Measurements from ENCODE around the gene MYO7A.

The MYO7A gene

GRCh38 chr11:77211594-77212251 is 83.7 kb downstream of the MYO7A start:
- no peak overlapping the region for H2AFZ ChIP-seq (ENCODE audit: low read depth)
- no peaks in the 10 kb centered on the region for H3K4me1 ChIP-seq (ENCODE audit: low read depth, poor library complexity, severe bottlenecking)
- H3K27ac ChIP-seq, result no peak overlapping the region
- no peaks in the 10 kb centered on the region for H3K79me2 ChIP-seq (ENCODE audit: insufficient read depth, low read depth)
- no peaks in the 10 kb centered on the region for H3K36me3 ChIP-seq (ENCODE audit: insufficient read depth)
- H3K4me3 ChIP-seq (IDR thresholded peaks at IDR 0.05; ENCODE audit: insufficient read depth, low read depth, low read length), result no peak overlapping the region
- TF ChIP-seq, protein P1, sequence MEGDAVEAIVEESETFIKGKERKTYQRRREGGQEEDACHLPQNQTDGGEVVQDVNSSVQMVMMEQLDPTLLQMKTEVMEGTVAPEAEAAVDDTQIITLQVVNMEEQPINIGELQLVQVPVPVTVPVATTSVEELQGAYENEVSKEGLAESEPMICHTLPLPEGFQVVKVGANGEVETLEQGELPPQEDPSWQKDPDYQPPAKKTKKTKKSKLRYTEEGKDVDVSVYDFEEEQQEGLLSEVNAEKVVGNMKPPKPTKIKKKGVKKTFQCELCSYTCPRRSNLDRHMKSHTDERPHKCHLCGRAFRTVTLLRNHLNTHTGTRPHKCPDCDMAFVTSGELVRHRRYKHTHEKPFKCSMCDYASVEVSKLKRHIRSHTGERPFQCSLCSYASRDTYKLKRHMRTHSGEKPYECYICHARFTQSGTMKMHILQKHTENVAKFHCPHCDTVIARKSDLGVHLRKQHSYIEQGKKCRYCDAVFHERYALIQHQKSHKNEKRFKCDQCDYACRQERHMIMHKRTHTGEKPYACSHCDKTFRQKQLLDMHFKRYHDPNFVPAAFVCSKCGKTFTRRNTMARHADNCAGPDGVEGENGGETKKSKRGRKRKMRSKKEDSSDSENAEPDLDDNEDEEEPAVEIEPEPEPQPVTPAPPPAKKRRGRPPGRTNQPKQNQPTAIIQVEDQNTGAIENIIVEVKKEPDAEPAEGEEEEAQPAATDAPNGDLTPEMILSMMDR (conservative IDR thresholded peaks at IDR 0.05; ENCODE audit: low read depth, low read length), result no peak
- no peaks in the 10 kb centered on the region for H3K27me3 ChIP-seq (ENCODE audit: insufficient read depth, low read depth)
- no peak overlapping the region for H3K9ac ChIP-seq
- no peak overlapping the region for H3K4me2 ChIP-seq
- no peaks in the 10 kb centered on the region for H4K20me1 ChIP-seq (ENCODE audit: insufficient read depth)

DNA sequence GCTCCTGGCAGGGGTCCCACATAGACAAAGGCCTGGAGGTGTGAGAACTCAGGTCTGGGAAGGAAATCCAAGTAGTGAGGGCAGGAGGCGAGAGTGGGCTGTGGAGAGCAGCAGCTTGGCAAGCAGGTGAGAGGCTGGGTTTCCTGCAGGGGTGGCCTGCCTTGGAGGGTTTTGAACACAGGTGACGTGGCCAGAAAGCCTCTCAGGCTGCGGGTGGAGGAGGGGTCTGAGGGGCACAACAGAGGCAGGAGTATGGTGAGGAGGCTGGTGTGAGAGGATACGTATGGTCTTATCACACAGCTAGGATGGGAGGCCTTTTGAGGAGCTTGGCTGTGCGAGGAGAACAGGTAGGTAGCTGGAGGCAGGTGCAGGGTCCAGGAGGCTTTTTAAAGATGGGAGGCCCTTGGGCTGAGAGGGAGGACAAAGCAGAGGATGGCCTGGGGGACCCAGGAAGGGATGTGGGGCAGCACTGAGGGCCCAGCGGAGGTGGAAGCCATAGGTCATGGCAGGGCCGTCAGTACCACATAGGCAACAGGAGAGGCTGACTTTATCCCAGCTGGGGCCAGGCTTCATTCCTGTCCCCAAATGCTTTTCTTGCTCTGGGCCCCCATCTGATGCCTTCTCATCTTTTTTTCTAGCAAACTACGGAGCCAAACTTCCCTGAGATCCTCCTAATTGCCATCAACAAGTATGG is 84.4 kb downstream of the MYO7A start:
- H3K27me3 ChIP-seq (ENCODE audit: insufficient read depth, low read depth), result no peaks in the 10 kb centered on the region
- 0 out of 2 replicates have a peak overlapping the region, but pooled peaks have one; percentile 10 for H2AFZ ChIP-seq (ENCODE audit: low read depth)
- no peak overlapping the region for H3K27ac ChIP-seq
- H3K4me2 ChIP-seq, result no peak overlapping the region
- H3K4me3 ChIP-seq (IDR thresholded peaks at IDR 0.05; ENCODE audit: insufficient read depth, low read depth, low read length), result no peak overlapping the region
- no peaks in the 10 kb centered on the region for H4K20me1 ChIP-seq (ENCODE audit: insufficient read depth)
- TF ChIP-seq, protein P1 (conservative IDR thresholded peaks at IDR 0.05; ENCODE audit: low read depth, low read length), result no peak
- H3K9ac ChIP-seq, result no peak overlapping the region
- H3K79me2 ChIP-seq (ENCODE audit: insufficient read depth, low read depth), result no peaks in the 10 kb centered on the region
- H3K4me1 ChIP-seq (ENCODE audit: low read depth, poor library complexity, severe bottlenecking), result no peaks in the 10 kb centered on the region
- H3K36me3 ChIP-seq (ENCODE audit: insufficient read depth), result no peaks in the 10 kb centered on the region

DNA sequence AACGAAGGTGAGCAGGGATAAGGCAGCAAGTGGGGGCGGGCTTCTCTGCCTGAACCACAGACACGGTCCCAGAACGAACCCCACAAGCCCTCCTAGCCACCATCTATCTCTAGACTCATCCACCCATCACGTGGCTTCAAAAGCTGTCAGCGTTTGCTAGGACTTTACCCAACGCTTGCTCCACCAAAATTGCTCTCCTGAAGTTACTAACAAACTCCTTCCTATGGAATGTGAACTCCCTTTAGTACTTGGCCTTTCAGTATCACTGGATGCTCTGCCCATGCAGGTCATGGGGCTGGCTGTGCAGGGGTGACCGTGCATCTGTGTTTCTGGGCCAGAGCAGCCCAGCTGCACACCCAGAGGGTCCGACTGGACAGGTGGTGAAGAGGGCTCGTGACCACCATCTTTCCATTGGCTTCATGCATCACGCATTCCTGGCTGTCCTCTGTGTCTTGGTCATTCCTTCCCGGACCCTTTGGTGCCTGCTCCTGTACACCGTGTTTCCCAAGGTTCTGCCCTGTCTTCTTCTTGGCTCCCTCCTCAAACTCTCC is 85.1 kb downstream of the MYO7A start:
- Histone ChIP-seq H3K9ac (no peak overlapping the region), H3K27me3 (ENCODE audit: insufficient read depth, low read depth) (no peaks in the 10 kb centered on the region), H2AFZ (ENCODE audit: low read depth) (0 out of 2 replicates have a peak overlapping the region, but pooled peaks have one; percentile 10), H3K79me2 (ENCODE audit: insufficient read depth, low read depth) (no peaks in the 10 kb centered on the region), H3K4me3 (IDR thresholded peaks at IDR 0.05; ENCODE audit: insufficient read depth, low read depth, low read length) (no peak overlapping the region), H3K4me2 (no peak overlapping the region), H4K20me1 (ENCODE audit: insufficient read depth) (no peaks in the 10 kb centered on the region), H3K4me1 (ENCODE audit: low read depth, poor library complexity, severe bottlenecking) (no peaks in the 10 kb centered on the region), H3K36me3 (ENCODE audit: insufficient read depth) (no peaks in the 10 kb centered on the region), H3K27ac (no peak overlapping the region)
- TF ChIP-seq, protein P1 (conservative IDR thresholded peaks at IDR 0.05; ENCODE audit: low read depth, low read length), result no peak

GRCh38 chr11:77213589-77214428 is 85.8 kb downstream of the MYO7A start:
- Histone ChIP-seq H3K79me2 (ENCODE audit: insufficient read depth, low read depth) (no peaks in the 10 kb centered on the region), H3K27ac (no peak overlapping the region), H3K9ac (no peak overlapping the region), H3K27me3 (ENCODE audit: insufficient read depth, low read depth) (no peaks in the 10 kb centered on the region), H3K4me2 (no peak overlapping the region), H3K4me3 (IDR thresholded peaks at IDR 0.05; ENCODE audit: insufficient read depth, low read depth, low read length) (no peak overlapping the region), H4K20me1 (ENCODE audit: insufficient read depth) (no peaks in the 10 kb centered on the region), H2AFZ (ENCODE audit: low read depth) (no peak overlapping the region), H3K4me1 (ENCODE audit: low read depth, poor library complexity, severe bottlenecking) (no peaks in the 10 kb centered on the region), H3K36me3 (ENCODE audit: insufficient read depth) (no peaks in the 10 kb centered on the region)
- TF ChIP-seq, protein P1 (conservative IDR thresholded peaks at IDR 0.05; ENCODE audit: low read depth, low read length), result no peak
